Measurements from ENCODE around the gene MYOCD. TPM values are rescaled to one million over a fixed set of nuclear protein-coding genes. Genes with fewer than 3 reads are reported as not detected.

The MYOCD gene
- total and polyA plus RNA-seq, 8 donors = 1.4 to 61.4 (median 14.0) TPM

- H3K27ac ChIP-seq = peak overlapping the region in 1 of 5 donors; percentile 7
- no peaks in the 10 kb centered on the region for H3K27me3 ChIP-seq
- TF ChIP-seq EP300 (IDR thresholded peaks at IDR 0.05) (no peak), CTCF (IDR thresholded peaks at IDR 0.05) (no peak), POLR2A (IDR thresholded peaks at IDR 0.05) (no peak), POLR2AphosphoS5 (IDR thresholded peaks at IDR 0.05) (no peak)
- peaks cover 0 to 3% (median 0%) of the 10 kb centered on the region in 4 donors for H3K4me1 ChIP-seq
- H3K9me3 ChIP-seq = no peaks in the 10 kb centered on the region
- 49 to 61% (median 56%) methylated on average over 5 of the region's 5 CpGs for WGBS, 5 donors
- intact Hi-C loops (cut with DNase I; ENCODE audit: low total_unique reads) = no loop called here
- no peak for DNase-seq
- H3K36me3 ChIP-seq = no peaks in the 10 kb centered on the region
- H3K4me3 ChIP-seq = no peak overlapping the region
Measured at GRCh38 chr17:12620200-12620720, 45.4 kb upstream of the MYOCD start.

DNA sequence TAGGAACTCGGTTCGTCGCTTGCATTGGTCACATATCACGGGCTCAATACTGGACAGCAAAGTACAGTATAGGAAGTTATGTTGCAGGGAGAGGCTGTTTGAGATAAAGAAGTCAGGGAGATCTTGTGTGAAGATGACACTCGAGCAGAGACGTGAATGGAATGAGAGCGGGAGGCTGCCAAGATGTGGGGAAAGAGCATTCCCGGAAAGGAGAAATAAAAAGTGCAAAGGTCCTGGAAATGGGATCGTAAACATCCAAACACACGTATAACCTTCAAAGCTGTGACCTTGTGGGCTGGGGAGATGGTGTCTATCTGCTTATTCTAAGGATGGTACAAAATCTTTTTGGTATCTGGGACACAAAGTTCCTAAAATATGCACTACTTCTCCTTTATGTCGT, 43.0 kb upstream of the MYOCD start:
- no peak overlapping the region for H3K4me3 ChIP-seq
- WGBS, 5 donors = 63 to 74% (median 68%) methylated on average over 11 of the region's 11 CpGs
- H3K36me3 ChIP-seq = no peaks in the 10 kb centered on the region
- peaks cover 0 to 8% (median 4%) of the 10 kb centered on the region in 4 donors for H3K4me1 ChIP-seq
- peak overlapping the region in 1 of 5 donors; percentile 43 for H3K27ac ChIP-seq
- DNase-seq = no peak
- no peaks in the 10 kb centered on the region for H3K9me3 ChIP-seq
- no peaks in the 10 kb centered on the region for H3K27me3 ChIP-seq
- intact Hi-C loops (cut with DNase I; ENCODE audit: low total_unique reads) = no loop called here
- TF ChIP-seq POLR2A (IDR thresholded peaks at IDR 0.05) (no peak), CTCF (IDR thresholded peaks at IDR 0.05) (no peak), POLR2AphosphoS5 (IDR thresholded peaks at IDR 0.05) (peak in 1 of 3 donors; percentile 15), EP300 (IDR thresholded peaks at IDR 0.05) (no peak)

DNA sequence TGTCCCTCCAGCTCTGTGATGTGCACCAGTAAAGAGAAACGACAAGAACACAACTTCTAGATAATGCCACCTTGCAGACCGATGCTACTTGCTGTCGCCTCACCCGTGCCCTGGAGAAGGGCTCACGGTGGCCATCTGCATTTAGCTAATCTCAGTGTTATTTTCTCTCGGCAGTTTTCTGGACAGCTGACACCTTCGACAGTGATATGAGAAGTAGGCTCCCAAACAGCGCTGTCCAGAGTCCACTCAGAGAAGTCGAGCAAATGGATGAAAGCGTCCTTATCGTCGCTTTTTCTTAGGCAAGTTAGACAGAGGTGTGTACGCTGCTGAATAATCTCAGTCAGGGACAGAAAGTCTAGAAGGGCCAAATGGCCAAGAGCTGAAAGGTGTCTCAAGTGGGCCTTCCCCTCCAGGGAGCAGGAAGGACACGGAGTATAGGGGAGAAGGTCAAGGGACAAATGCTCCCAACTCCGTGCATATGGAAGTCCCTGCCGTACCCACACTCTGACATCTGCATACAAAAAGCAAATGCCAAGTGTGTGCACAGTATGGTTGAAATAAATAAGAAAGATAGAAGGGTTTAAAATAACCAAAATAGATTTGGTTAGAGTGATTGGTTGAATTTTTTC, 42.4 kb upstream of the MYOCD start:
- Histone ChIP-seq H3K9me3 (no peaks in the 10 kb centered on the region), H3K4me1 (peaks cover 0 to 9% (median 4%) of the 10 kb centered on the region in 4 donors), H3K27me3 (no peaks in the 10 kb centered on the region), H3K4me3 (no peak overlapping the region), H3K36me3 (no peaks in the 10 kb centered on the region), H3K27ac (peak overlapping the region in 1 of 5 donors; percentile 43)
- DNase-seq = no peak
- TF ChIP-seq POLR2A (IDR thresholded peaks at IDR 0.05) = no peak
- no peak for TF ChIP-seq CTCF (IDR thresholded peaks at IDR 0.05)
- no peak for TF ChIP-seq EP300 (IDR thresholded peaks at IDR 0.05)
- TF ChIP-seq POLR2AphosphoS5 (IDR thresholded peaks at IDR 0.05) = no peak
- intact Hi-C loops (cut with DNase I; ENCODE audit: low total_unique reads) = no loop called here
- 68 to 79% (median 75%) methylated on average over 16 of the region's 16 CpGs for WGBS, 5 donors

DNA sequence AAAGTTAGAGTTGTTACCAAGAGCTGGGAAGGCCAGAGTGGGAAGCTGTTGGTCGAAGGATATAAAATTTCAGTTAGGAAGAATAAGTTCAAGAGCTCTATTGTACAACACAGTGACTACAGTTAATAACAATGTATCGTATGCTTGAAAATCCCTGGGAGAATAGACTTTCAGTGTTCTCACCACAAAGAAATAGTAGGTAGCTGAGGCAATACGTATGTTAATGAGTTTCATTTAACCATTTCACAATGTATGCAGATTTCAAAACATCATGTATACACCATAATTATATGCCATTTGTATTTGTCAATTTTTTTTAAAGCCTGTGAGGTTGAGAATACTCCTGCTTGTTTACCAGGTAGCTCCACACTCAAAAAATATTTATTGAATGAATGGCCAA, 41.5 kb upstream of the MYOCD start:
- Histone ChIP-seq H3K4me1 (peaks cover 0 to 9% (median 3%) of the 10 kb centered on the region in 4 donors), H3K36me3 (no peaks in the 10 kb centered on the region), H3K9me3 (no peaks in the 10 kb centered on the region), H3K27ac (no peak overlapping the region), H3K27me3 (no peaks in the 10 kb centered on the region), H3K4me3 (no peak overlapping the region)
- intact Hi-C loops (cut with DNase I; ENCODE audit: low total_unique reads) = no loop called here
- WGBS, 5 donors = 88 to 92% (median 89%) methylated on average over 3 of the region's 3 CpGs
- no peak for TF ChIP-seq POLR2A (IDR thresholded peaks at IDR 0.05)
- TF ChIP-seq EP300 (IDR thresholded peaks at IDR 0.05) = no peak
- TF ChIP-seq POLR2AphosphoS5 (IDR thresholded peaks at IDR 0.05) = no peak
- TF ChIP-seq CTCF (IDR thresholded peaks at IDR 0.05) = no peak
- DNase-seq = no peak

Data from stomach (tissue), 9 donors.